GM19438 (cell line): ENCODE measurements around the gene PITPNM2.

Source experiments
- ATAC-seq: cut with Tn5 transposase; IDR thresholded peaks from one replicate; pipeline ENCODE4 v1.9.1; 2021; ENCODE audit warnings: low read depth; ENCODE audit not compliant: unreplicated experiment

PITPNM2 gene

GRCh38 chr12:123145211-123145610, 5.7 kb downstream of the PITPNM2 start:
- ATAC-seq = no peak

GRCh38 chr12:123143736-123144461, 7.0 kb downstream of the PITPNM2 start:
- no peak for ATAC-seq

- ATAC-seq = no peak
These were observed 7.8 kb downstream of the PITPNM2 start for GRCh38 chr12:123142921-123143735.

GRCh38 chr12:123142518-123142840, 8.4 kb downstream of the PITPNM2 start:
- ATAC-seq = no peak

- ATAC-seq = no peak
These were observed 9.0 kb downstream of the PITPNM2 start for GRCh38 chr12:123141615-123142517.

GRCh38 chr12:123140676-123141614, 9.9 kb downstream of the PITPNM2 start:
- ATAC-seq = no peak

GRCh38 chr12:123139926-123140675, 10.8 kb downstream of the PITPNM2 start:
- ATAC-seq = no peak

- ATAC-seq = no peak
These were observed 15.2 kb downstream of the PITPNM2 start for GRCh38 chr12:123135688-123136087.

GRCh38 chr12:123134826-123135225, 16.1 kb downstream of the PITPNM2 start:
- no peak for ATAC-seq

GRCh38 chr12:123134271-123134671, 16.6 kb downstream of the PITPNM2 start:
- ATAC-seq = no peak

- ATAC-seq = no peak
These were observed 17.2 kb downstream of the PITPNM2 start for GRCh38 chr12:123133701-123134100.

- ATAC-seq = no peak
These were observed 17.8 kb downstream of the PITPNM2 start for GRCh38 chr12:123132951-123133619.

GRCh38 chr12:123131879-123132402, 18.9 kb downstream of the PITPNM2 start:
- ATAC-seq = no peak

GRCh38 chr12:123131291-123131832, 19.5 kb downstream of the PITPNM2 start:
- ATAC-seq = no peak

- ATAC-seq = no peak
These were observed 21.3 kb downstream of the PITPNM2 start for GRCh38 chr12:123129621-123130020.

GRCh38 chr12:123127182-123127495, 23.8 kb downstream of the PITPNM2 start:
- ATAC-seq = no peak

GRCh38 chr12:123126294-123127181, 24.4 kb downstream of the PITPNM2 start:
- no peak for ATAC-seq
